GM18868 (cell line): ENCODE data around the gene POLR2B.
"Not testable (repeated sequence)": the region's sequence is repeated elsewhere in the genome, so short reads cannot be mapped to it uniquely, and the experiment has no call there.

Experiments used
- ATAC-seq: cut with Tn5 transposase; IDR thresholded peaks from one replicate; pipeline ENCODE4 v1.9.1; 2021; ENCODE audit warnings: mild to moderate bottlenecking, moderate library complexity; ENCODE audit not compliant: unreplicated experiment

Gene POLR2B

GRCh38 chr4:56986192-56986591 lies 7.5 kb downstream of the POLR2B start:
- ATAC-seq, result no peak

- no peak for ATAC-seq
Observed at GRCh38 chr4:56986952-56987351, 8.3 kb downstream of the POLR2B start.

- ATAC-seq, result no peak
Observed at GRCh38 chr4:56990109-56990905, 11.6 kb downstream of the POLR2B start.

- ATAC-seq, result no peak
Observed at GRCh38 chr4:56995525-56995924, 16.8 kb downstream of the POLR2B start.

- no peak for ATAC-seq
Observed at GRCh38 chr4:56999751-57000150, 21.1 kb downstream of the POLR2B start.

GRCh38 chr4:57013543-57014120 lies 34.9 kb downstream of the POLR2B start:
- no peak for ATAC-seq

GRCh38 chr4:57018980-57019379 lies 40.3 kb downstream of the POLR2B start:
- ATAC-seq, result no peak

GRCh38 chr4:57020467-57021101 lies 41.9 kb downstream of the POLR2B start:
- no peak for ATAC-seq

- ATAC-seq, result no peak
Observed at GRCh38 chr4:57023104-57023503, 44.4 kb downstream of the POLR2B start.

- no peak for ATAC-seq
Observed at GRCh38 chr4:57034520-57034919, 55.8 kb downstream of the POLR2B start.

GRCh38 chr4:57037982-57038604 lies 59.4 kb downstream of the POLR2B start:
- ATAC-seq, result peak; percentile 77

- ATAC-seq, result no peak
Observed at GRCh38 chr4:57039345-57039744, 60.6 kb downstream of the POLR2B start.

GRCh38 chr4:57040510-57040909 lies 61.8 kb downstream of the POLR2B start:
- ATAC-seq, result no peak

- ATAC-seq, result no peak
Observed at GRCh38 chr4:57041020-57041419, 62.3 kb downstream of the POLR2B start.

GRCh38 chr4:57042711-57043169 lies 64.0 kb downstream of the POLR2B start:
- no peak for ATAC-seq

- no peak for ATAC-seq
Observed at GRCh38 chr4:57043347-57044251, 64.9 kb downstream of the POLR2B start.

GRCh38 chr4:57044279-57044678 lies 65.6 kb downstream of the POLR2B start:
- no peak for ATAC-seq

GRCh38 chr4:57044996-57045395 lies 66.3 kb downstream of the POLR2B start:
- ATAC-seq, result no peak

- ATAC-seq, result not testable (repeated sequence)
Observed at GRCh38 chr4:57047046-57047445, 68.3 kb downstream of the POLR2B start.

- ATAC-seq, result no peak
Observed at GRCh38 chr4:57048590-57049304, 70.1 kb downstream of the POLR2B start.
